GM19452 (cell line): ENCODE measurements around the gene LRFN5.
"Not testable (repeated sequence)": the region's sequence is repeated elsewhere in the genome, so short reads cannot be mapped to it uniquely, and the experiment has no call there.

Source experiments
- ATAC-seq: cut with Tn5 transposase; IDR thresholded peaks from one replicate; pipeline ENCODE4 v1.9.1; 2021; ENCODE audit not compliant: unreplicated experiment

Gene LRFN5

DNA sequence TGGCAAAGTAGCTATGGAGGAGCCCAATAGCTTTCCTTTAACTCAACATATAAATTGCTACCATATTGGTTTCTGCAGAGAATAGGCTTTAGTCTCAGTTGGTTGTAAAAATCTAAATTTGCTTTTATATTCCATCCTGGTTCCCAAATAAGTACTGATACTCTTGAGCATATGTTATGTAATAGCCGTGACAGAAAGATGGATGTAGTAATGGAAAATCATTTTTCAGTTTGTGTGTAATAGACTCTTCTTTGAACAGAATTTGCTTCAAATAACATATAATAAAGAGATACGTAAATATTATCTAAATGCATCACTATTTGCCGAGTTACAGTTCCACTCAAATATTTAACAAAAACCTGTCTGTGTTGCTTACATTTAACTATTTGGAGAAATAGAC is 271.6 kb downstream of the LRFN5 start:
- ATAC-seq = no peak

DNA sequence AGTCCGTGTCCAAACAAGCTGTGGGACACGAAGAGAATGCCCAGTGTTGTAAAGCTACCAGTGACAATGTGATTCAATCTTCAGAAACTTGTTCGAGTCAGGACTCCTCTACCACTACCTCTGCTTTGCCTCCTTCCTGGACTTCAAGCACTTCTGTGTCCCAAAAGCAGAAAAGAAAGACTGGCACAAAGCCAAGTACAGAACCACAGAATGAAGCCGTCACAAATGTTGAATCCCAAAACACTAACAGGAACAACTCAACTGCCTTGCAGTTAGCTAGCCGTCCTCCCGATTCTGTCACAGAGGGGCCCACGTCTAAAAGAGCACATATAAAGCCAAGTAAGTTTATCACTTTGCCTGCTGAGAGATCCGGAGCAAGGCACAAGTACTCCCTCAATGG is 284.9 kb downstream of the LRFN5 start:
- no peak for ATAC-seq

DNA sequence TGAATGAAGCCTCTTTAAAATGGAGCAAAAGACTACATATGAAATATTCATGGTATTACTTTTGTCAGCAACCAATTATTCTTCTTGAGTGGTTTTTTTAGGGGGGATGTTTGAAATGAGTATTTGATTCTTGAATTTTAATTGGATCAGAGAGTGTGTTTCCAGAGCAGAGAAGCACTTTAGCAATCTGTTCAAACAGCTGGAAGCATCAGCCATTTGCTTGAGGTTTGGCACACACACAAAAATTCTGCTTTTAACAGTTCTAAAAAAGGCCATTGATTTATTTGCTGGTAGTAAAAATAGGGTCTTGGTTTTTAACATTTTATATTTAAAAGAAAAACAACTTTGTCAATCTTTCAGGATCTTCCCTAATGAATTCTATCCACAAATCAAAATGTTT is 292.7 kb downstream of the LRFN5 start:
- no peak for ATAC-seq

DNA sequence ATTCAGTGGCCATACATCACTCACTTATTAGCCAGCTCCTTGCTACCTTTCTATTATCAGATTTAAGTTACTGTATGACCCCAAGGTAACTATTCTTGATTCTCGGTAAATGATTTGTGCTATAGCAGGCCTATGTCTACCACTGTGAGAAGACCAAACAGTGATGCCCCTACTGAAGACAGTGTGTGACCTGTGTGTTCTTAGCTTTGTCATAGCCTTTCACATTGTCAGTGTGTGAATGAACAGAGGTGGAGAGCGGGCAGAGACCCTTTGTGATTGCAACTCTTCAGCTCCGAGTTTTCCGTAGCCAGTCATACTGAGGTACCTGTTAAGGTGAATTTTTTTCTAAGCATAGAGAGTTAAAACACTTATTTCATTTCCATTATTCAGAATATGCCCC is 294.0 kb downstream of the LRFN5 start:
- ATAC-seq = no peak

DNA sequence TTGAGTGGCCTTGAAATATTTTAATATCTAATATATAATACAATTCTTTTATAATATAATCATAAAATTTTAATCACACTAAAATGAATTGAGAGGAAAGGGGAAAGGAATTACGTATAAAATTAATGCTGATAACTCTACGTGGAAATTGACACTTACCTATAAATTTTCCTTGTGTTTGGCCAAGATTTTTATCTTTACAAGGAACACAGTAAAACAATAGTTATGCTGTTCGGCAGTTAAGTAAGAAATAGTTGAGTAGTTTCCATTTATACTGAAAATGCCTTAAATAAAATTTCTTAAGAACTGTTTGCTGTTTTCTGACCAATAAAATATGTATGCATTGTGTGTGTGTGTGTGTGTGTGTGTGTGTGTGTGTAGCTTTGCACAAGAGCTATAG is 294.4 kb downstream of the LRFN5 start:
- ATAC-seq = no peak

DNA sequence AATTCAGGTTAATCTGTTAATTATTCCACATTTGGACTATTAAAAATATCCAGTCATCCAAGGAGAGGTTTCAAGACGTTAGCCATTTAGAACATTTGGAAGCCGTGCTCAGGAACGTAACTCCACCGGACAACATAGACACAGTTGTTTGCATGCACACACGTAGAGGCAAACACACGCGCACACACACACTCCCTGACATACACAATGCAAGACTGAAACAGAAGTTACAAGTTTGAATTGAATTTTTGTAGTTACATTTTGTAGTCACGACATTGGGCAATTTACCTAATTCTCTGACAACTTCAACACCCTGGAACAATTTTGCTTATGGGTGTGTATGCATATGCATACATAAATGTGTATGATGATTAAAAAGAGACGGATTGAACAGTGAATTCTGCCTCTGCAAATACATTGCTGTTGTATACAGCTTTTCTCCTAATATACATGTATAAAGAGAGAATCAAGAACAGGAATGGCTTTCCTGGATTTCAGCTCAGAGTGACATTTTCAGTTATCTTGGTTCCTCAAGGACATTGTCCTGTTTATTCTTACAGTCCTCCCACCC is 298.8 kb downstream of the LRFN5 start:
- no peak for ATAC-seq

DNA sequence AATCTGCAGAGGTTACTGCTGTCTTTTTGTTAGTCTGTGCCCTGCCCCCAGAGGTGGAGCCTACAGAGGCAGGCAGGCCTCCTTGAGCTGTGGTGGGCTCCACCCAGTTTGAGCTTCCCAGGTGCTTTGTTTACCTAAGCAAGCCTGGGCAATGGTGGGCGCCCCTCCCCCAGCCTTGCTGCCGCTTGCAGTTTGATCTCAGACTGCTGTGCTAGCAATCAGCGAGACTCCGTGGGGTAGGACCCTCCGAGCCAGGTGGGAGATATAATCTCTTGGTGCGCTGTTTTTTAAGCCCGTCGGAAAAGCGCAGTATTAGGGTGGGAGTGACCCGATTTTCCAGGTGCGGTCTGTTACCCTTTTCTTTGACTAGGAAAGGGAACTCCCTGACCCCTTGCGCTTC is 304.5 kb downstream of the LRFN5 start:
- not testable (repeated sequence) for ATAC-seq

DNA sequence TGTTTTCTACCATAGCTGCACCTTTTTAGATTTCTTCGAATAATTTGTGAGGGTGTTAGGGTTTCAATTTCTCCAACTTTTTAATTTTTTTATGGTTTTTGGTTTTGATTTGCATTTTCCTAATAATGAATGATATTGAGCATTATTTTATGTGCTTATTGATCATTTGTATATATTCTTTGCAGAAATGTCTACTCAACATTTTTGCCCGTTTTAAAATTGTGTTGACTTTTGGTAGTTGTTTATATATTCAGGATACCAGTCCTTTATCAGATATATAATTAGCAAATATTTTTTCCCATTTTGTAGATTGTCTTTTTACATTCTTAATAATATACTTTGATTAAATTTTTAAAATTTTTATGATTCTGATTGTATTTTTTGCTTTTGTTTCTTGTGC is 306.7 kb downstream of the LRFN5 start:
- ATAC-seq = no peak

DNA sequence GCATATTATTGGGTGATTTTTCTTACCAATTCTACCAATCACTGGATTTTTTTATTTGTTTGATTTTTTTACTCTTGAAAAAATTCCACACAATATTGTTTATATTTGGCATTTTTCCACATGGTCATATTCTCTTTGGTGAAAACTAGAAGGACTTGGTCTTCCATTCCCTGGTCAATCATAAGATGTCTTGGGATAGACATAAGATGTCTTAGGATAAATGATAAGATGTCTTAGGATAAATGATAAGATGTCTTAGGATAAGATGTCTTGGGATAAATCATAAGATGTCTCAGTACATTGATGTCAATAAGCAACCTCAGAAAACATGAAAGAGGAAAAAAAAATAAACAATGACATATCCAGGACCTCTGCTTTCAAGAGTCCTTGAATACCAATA is 309.1 kb downstream of the LRFN5 start:
- no peak for ATAC-seq

DNA sequence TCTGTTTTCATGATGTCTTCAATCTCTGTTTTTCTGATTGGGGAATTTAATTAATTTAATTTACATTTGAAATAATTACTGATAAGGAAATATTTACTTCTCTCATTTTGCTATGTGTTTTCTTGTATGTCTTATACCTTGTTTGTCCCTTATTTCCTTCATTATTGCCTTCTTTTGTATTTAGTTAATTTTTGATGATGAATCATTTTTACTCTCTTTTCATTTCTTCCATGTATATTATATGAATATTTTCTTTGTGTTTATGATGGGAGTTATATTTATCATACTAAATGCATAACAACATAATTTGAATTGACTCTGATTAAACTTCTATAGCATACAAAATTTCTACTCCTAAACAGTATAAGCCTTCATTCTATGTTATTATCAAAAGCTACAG is 309.6 kb downstream of the LRFN5 start:
- ATAC-seq = no peak

DNA sequence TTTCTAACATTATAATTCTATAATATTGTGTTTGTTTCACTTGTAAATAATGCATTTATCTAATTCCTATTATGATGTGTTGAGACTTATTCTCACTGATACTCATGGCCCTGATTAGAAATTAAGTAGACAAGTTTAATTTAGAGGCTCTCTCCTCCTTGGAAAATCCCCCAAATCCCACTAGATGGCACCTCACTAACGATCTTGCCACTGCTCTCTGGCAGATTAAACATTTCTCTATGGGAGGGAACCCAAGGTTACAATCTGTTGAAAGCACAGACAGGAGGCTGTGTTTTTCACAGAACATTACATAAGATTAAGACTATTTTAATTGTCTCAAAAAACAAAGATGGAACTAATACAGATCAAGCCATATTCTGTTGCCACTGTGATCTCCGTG is 318.7 kb downstream of the LRFN5 start:
- ATAC-seq = no peak

DNA sequence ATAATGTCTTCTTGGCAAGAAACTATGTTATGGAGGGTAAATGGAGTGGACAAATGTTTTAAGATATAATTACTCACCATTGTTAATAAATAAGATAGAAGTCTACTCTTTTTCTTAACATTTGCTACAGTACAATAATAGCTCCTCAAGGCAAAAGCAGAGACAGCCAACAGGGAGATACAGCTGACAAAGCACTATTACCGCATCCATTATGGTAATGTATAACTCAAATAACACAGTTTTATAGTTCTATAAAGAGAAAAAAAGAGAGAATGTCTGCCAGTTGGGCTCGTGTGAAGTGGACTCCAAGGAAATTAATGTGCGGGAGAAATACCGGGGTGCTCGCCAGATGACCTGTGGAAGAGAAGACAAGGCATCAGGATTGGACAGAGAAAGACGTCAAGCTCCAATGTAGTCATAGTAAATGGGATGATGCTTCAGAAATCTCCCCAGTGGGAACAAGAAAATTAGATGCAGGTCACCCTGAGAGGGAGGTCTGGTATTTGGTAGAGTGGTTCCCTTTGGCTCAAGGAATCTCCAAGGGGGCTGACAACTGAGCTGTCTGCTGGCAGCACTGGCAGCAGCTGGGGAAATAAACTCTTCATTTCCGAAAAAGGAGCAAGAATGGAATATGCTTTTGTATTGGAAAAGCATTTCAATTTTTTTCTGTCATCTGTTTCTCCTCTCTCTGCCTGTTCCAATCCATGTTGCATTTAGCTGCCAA is 343.9 kb downstream of the LRFN5 start:
- no peak for ATAC-seq
